HL-60/S4 treated with retinoic acid at 250 ng/mL for 4 days and 3 days (cell line): ENCODE data around the gene EXD1.

ENCODE experiments used
- in situ Hi-C: fragments of 300-500 bp; cut with MboI; formaldehyde crosslinking; loops from 2 replicates; pipeline ENCODE4 v1.7.0; 2022; ENCODE audit warnings: low sequenced_read_pairs

EXD1 gene

GRCh38 chr15:41233367-41233771 is 2.8 kb upstream of the EXD1 start:
- in situ Hi-C loops: no loop called here

- in situ Hi-C loops: no loop called here
These were observed 1.1 kb upstream of the EXD1 start for GRCh38 chr15:41231422-41232226.

- in situ Hi-C loops: no loop called here
These were observed 260 bp downstream of the EXD1 start for GRCh38 chr15:41230345-41230649.

- in situ Hi-C loops: no loop called here
These were observed 11.2 kb downstream of the EXD1 start for GRCh38 chr15:41219381-41219780.

- in situ Hi-C loops: no loop called here
These were observed 11.7 kb downstream of the EXD1 start for GRCh38 chr15:41218851-41219250.

GRCh38 chr15:41215708-41216107 is 14.8 kb downstream of the EXD1 start:
- in situ Hi-C loops: no loop called here

GRCh38 chr15:41207687-41208448 is 22.7 kb downstream of the EXD1 start:
- in situ Hi-C loops: no loop called here

- in situ Hi-C loops: no loop called here
These were observed 25.2 kb downstream of the EXD1 start for GRCh38 chr15:41205315-41205714.

DNA sequence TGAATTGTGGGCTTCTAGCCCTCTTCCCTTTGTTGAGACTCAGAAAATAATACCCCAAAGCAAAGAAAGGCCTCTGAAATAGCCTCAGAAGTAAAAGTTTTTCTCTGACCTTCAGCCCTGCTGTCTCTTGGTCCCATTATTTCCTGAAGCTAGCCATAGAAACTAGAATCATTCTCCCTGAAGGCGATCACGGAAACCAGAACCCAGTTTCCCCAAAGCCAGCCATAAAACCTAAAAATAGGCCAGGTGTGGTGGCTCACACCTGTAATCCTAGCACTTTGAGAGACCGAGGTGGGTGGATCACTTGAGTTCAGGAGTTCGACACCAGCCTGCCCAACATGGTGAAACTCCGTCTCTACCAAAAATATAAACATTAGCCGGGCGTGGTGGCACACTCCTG is 27.2 kb downstream of the EXD1 start:
- in situ Hi-C loops: no loop called here

DNA sequence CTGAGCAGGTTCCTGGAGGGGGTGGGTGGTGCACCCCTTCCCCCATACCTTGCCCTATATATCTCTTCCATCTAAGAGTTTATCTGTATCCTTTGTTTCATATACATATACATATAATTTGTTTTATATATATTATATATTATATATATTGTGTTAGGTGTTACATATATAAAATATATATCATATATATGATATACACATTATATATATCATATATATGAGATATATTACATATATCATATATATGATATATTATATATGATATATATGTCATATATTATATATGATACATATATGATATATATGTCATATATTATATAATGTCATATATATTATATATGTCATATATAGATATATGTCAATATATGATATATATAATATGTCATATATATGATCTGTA is 31.1 kb downstream of the EXD1 start:
- in situ Hi-C loops: no loop called here

GRCh38 chr15:41194444-41194843 is 36.1 kb downstream of the EXD1 start:
- in situ Hi-C loops: no loop called here

GRCh38 chr15:41183581-41183980 is 47.0 kb downstream of the EXD1 start:
- in situ Hi-C loops: loop anchor here (10.0 kb wide), 1 partner anchor 279 kb away; no protein-coding TSS in a partner anchor

GRCh38 chr15:41182266-41182665 is 48.3 kb downstream of the EXD1 start:
- in situ Hi-C loops: loop anchor here (10.0 kb wide), 1 partner anchor 277 kb away; no protein-coding TSS in a partner anchor

- in situ Hi-C loops: loop anchor here (10.0 kb wide), 1 partner anchor 275 kb away; no protein-coding TSS in a partner anchor
These were observed 50.3 kb downstream of the EXD1 start for GRCh38 chr15:41180206-41180789.

- in situ Hi-C loops: no loop called here
These were observed 60.8 kb downstream of the EXD1 start for GRCh38 chr15:41169781-41170180.

- in situ Hi-C loops: no loop called here
These were observed 61.5 kb downstream of the EXD1 start for GRCh38 chr15:41169086-41169485.

DNA sequence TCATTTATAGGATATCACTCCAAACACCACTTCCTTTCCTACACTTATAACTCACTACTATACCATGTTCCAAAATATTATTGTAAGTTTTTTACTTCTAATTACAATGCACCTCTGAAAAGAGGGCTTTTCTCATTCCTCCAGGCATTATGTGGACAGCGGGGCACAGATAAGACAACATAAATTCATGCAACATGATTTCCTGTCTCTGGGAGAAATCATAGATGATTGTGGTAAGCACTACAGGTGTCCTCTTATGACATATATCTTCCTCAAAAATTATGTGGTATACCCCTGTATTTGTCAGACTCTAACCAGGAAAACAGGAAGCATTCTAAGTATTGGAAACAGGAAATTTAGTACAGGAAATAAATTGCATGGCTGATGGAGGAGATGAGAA is 68.8 kb downstream of the EXD1 start:
- in situ Hi-C loops: no loop called here

DNA sequence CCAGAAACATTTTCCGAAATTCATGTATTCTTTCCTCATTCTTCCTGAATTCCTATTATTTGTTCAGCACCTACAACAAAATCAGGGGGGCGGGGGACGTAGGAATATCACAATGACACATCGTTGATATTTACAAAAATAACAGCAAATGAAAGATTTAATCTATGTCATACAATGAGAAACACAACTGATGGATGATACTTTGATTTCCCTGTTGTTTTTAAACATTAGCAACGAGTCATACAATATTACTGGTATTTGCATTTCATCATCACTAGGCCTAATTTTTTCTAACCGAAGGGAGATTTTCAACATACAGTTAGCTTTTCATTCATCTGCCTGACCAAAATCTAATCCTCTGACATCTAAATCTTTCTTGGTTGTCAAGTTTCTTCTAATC is 69.2 kb downstream of the EXD1 start:
- in situ Hi-C loops: no loop called here

GRCh38 chr15:41160639-41161315 is 69.8 kb downstream of the EXD1 start:
- in situ Hi-C loops: no loop called here

DNA sequence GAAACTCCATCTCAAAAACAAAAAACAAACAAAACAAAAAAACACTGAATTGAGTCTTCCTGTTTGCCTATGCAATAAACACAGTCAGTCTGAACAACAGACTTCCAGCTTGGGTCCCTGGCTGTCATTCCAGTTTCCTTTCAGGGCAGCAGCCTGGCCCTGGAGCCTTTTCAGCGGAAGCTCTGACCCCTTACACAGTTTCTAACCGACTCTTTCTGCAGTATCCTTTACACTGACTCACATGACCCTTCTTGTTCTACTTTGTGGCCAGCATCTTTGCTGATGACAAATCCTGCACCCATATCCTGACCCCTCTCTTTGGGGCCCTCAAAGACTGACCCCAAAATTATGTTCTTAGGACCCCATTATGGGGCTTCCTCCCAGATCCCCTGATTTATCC is 76.1 kb downstream of the EXD1 start:
- in situ Hi-C loops: no loop called here

GRCh38 chr15:41153733-41154132 is 76.8 kb downstream of the EXD1 start:
- in situ Hi-C loops: no loop called here
